ENCODE data around the gene BCKDK. TPM values are rescaled to one million over a fixed set of nuclear protein-coding genes. Genes with fewer than 3 reads are reported as not detected.
A peak's percentile ranks its signal among the peaks of the same experiment; 100 is the strongest.
"Not testable (repeated sequence)": the region's sequence is repeated elsewhere in the genome, so short reads cannot be mapped to it uniquely, and the experiment has no call there.

Gene BCKDK
- total RNA-seq, 1 donor from 2014 or later = 8.9 TPM

DNA sequence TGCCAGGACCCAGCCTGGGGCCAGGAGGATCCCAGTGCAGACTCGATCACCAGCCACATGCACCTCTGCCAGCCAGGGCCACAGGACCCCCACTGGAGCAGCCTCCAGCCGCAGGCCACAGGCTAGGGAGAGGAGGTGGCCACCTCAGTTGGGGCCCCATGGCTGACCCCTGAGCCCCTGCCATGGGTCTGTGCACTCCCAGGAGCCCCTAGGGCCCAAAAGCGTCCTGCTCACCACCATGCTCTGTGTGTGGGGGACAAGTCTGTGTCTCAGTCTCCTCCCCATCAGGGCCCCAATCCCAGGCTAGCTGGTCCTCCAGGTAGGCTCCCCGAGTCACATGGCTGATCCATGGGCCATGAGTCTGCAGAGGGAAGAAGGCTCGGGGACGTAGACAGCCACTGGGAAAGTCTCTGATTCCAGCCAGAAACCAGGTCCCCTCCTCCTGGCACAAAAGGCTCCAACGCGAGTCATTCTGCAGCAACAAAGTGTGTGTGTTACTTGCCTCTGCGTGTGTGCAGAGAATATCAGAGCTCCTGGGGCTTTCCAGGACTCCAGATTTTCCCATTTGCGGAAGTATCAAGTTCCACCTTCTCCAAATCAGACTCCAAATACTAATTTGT lies 33.4 kb downstream of the BCKDK start:
- no peak for DNase-seq (ENCODE audit: low spot score)

- peak; percentile 100 for DNase-seq (ENCODE audit: low spot score)
These were observed 34.2 kb downstream of the BCKDK start for GRCh38 chr16:31142109-31143010.

- no peak for DNase-seq (ENCODE audit: low spot score)
These were observed 35.0 kb downstream of the BCKDK start for GRCh38 chr16:31143011-31143693.

- no peak for DNase-seq (ENCODE audit: low spot score)
These were observed 35.5 kb downstream of the BCKDK start for GRCh38 chr16:31143694-31144148.

DNA sequence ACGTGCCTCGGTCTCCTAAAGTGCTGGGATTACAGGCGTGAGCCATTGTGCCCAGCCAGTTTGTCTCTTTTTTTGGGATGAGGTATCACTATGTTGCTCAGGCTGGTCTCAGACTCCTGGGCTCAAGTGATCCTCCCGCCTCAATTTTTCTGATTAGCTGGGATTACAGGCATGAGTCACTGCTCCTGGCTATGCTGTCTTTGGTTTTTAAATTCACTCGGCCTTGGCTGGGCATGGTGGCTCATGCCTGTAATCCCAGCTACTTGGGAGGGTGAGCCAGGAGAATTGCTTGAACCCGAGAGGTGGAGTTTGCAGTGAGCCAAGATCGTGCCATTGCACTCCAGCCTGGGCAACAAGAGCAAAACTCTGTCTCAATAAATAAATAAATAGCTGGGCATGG lies 36.2 kb downstream of the BCKDK start:
- DNase-seq (ENCODE audit: low spot score) = not testable (repeated sequence)

- no peak for DNase-seq (ENCODE audit: low spot score)
These were observed 37.3 kb downstream of the BCKDK start for GRCh38 chr16:31145398-31145990.

DNA sequence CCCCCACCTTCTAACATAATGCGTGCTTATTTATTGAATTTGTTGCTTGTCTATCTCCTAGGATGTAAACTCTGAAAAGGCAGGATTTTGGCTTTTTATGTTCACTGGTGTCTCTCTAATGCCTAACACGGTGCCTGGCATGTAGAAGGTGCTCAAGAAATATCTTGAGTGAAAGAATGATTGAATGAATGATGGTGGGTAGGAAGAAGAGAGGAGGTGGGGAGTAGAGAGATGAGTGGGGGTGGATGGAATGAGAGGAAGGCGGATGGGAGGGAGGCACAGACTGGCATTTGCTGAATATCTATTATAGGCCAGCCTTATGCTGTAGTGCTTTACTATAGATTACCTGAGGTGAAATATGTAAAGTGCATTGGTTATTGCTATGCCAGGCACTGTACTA lies 39.4 kb downstream of the BCKDK start:
- no peak for DNase-seq (ENCODE audit: low spot score)

- DNase-seq (ENCODE audit: low spot score) = no peak
These were observed 40.1 kb downstream of the BCKDK start for GRCh38 chr16:31148281-31148728.

DNA sequence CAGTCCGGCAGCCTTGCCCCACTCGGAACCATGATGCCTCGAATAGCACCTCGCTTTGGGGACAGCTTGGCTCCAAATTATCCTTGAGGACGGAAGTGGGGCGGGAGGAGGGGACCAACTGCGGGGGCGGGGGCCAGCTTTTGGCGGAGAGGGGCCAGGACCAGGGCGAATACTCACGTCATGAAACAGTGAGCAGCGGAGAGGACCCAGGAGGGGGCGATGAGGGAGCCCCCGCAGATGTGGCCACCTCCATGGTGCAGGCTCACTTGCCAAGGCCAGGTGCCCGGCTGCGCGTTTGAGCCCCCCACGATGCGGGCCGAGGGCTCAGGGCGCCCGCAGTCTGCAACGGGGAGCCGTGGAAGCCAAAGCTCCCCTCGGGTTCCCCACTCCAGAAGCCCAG lies 40.7 kb downstream of the BCKDK start:
- no peak for DNase-seq (ENCODE audit: low spot score)

GRCh38 chr16:31149332-31149731 lies 41.1 kb downstream of the BCKDK start:
- DNase-seq (ENCODE audit: low spot score) = no peak

GRCh38 chr16:31149894-31150890 lies 42.0 kb downstream of the BCKDK start, which contains the start of gene PRSS36:
Gene PRSS36, minus strand, starts transcription at chr16:31150066. Its CDS starts 31 bp downstream, at chr16:31150035.
- no peak for DNase-seq (ENCODE audit: low spot score)

- DNase-seq (ENCODE audit: low spot score) = not testable (repeated sequence)
These were observed 42.8 kb downstream of the BCKDK start for GRCh38 chr16:31150976-31151375.

- no peak for DNase-seq (ENCODE audit: low spot score)
These were observed 49.0 kb downstream of the BCKDK start for GRCh38 chr16:31157136-31157535.

Other genes starting within 250 kb of the BCKDK start
- 27.0 TPM for gene BCL7C, start 214.3 kb upstream of the BCKDK start, total RNA-seq (ENCODE audit: insufficient read depth, low replicate concordance)
- gene CTF1, start 211.8 kb upstream of the BCKDK start, total RNA-seq (ENCODE audit: insufficient read depth, low replicate concordance) = 2.6 TPM
- 10.6 TPM for gene FBXL19, start 184.8 kb upstream of the BCKDK start, total RNA-seq (ENCODE audit: insufficient read depth, low replicate concordance)
- gene ORAI3, start 159.3 kb upstream of the BCKDK start, total RNA-seq (ENCODE audit: insufficient read depth, low replicate concordance) = 26.5 TPM
- 1.2 TPM for gene SETD1A, start 150.6 kb upstream of the BCKDK start, total RNA-seq (ENCODE audit: insufficient read depth, low replicate concordance)
- gene HSD3B7, start 123.2 kb upstream of the BCKDK start, total RNA-seq (ENCODE audit: insufficient read depth, low replicate concordance) = 26.0 TPM
- 1.2 TPM for gene STX1B, start 97.7 kb upstream of the BCKDK start, total RNA-seq (ENCODE audit: insufficient read depth, low replicate concordance)
- gene STX4, start 74.8 kb upstream of the BCKDK start, total RNA-seq (ENCODE audit: insufficient read depth, low replicate concordance) = 7.9 TPM
- 10.6 TPM for gene ZNF668, start 34.1 kb upstream of the BCKDK start, total RNA-seq (ENCODE audit: insufficient read depth, low replicate concordance)
- gene ZNF646, start 34.0 kb upstream of the BCKDK start, total RNA-seq (ENCODE audit: insufficient read depth, low replicate concordance) = 5.5 TPM
- gene PRSS53, start 19.4 kb upstream of the BCKDK start, total RNA-seq (ENCODE audit: insufficient read depth, low replicate concordance) = 10.4 TPM
- gene VKORC1, start 13.6 kb upstream of the BCKDK start, total RNA-seq (ENCODE audit: insufficient read depth, low replicate concordance) = 112 TPM
- 32.5 TPM for gene KAT8, start 9.3 kb downstream of the BCKDK start, total RNA-seq (ENCODE audit: insufficient read depth, low replicate concordance)
- gene PRSS8, start 27.3 kb downstream of the BCKDK start, total RNA-seq (ENCODE audit: insufficient read depth, low replicate concordance) = 3.6 TPM
- 0.48 TPM for gene PRSS36, start 41.7 kb downstream of the BCKDK start, total RNA-seq (ENCODE audit: insufficient read depth, low replicate concordance)
- gene FUS, start 71.8 kb downstream of the BCKDK start, total RNA-seq (ENCODE audit: insufficient read depth, low replicate concordance) = 104 TPM
- 16.1 TPM for gene PYCARD, start 94.4 kb downstream of the BCKDK start, total RNA-seq (ENCODE audit: insufficient read depth, low replicate concordance)
- gene TRIM72, start 105.7 kb downstream of the BCKDK start, total RNA-seq (ENCODE audit: insufficient read depth, low replicate concordance) = 0.72 TPM
- gene PYDC1, start 108.7 kb downstream of the BCKDK start, total RNA-seq (ENCODE audit: insufficient read depth, low replicate concordance) = not detected
- 14.9 TPM for gene ITGAM, start 151.6 kb downstream of the BCKDK start, total RNA-seq (ENCODE audit: insufficient read depth, low replicate concordance)
- gene ITGAX, start 246.8 kb downstream of the BCKDK start, total RNA-seq (ENCODE audit: insufficient read depth, low replicate concordance) = 8.9 TPM